Immature natural killer cell (primary cell): ENCODE measurements around the gene METTL27. TPM values are rescaled to one million over a fixed set of nuclear protein-coding genes. Genes with fewer than 3 reads are reported as not detected.
"Not testable (repeated sequence)": the region's sequence is repeated elsewhere in the genome, so short reads cannot be mapped to it uniquely, and the experiment has no call there.

Experiments used
- DNase-seq, 3 donors: peaks; one replicate each; pipeline ENCODE4 v3.0.0; 2022; ENCODE audit warnings: mixed read lengths in 1 of 3
- H3K27ac Mint-ChIP-seq, 6 donors: one replicate each; pipeline ENCODE4 v1.8.0; 2020; ENCODE audit warnings: mixed read lengths in 6 of 6, mild to moderate bottlenecking in 5 of 6, inconsistent platforms in 4 of 6, moderate library complexity in 3 of 6
- H3K27me3 Mint-ChIP-seq, 3 donors: one replicate each; pipeline ENCODE4 v1.8.0; 2020 to 2021; ENCODE audit warnings: low read depth in 3 of 3, mild to moderate bottlenecking in 3 of 3, mixed read lengths in 3 of 3, moderate library complexity in 3 of 3, inconsistent platforms in 1 of 3
- H3K36me3 Mint-ChIP-seq, 3 donors: one replicate each; pipeline ENCODE4 v1.8.0; 2020; ENCODE audit warnings: mixed read lengths in 3 of 3, inconsistent platforms in 2 of 3, mild to moderate bottlenecking in 2 of 3
- H3K4me1 Mint-ChIP-seq, 2 donors: one replicate each; pipeline ENCODE4 v1.8.0; 2020; ENCODE audit warnings: inconsistent platforms in 2 of 2, mild to moderate bottlenecking in 2 of 2, mixed read lengths in 2 of 2, moderate library complexity in 1 of 2
- H3K4me3 Mint-ChIP-seq, 5 donors: one replicate each; pipeline ENCODE4 v1.8.0; 2020; ENCODE audit warnings: mild to moderate bottlenecking in 5 of 5, mixed read lengths in 5 of 5, inconsistent platforms in 3 of 5, moderate library complexity in 3 of 5
- H3K9me3 Mint-ChIP-seq, 6 donors: one replicate each; pipeline ENCODE4 v1.8.0; 2020; ENCODE audit warnings: mild to moderate bottlenecking in 6 of 6, mixed read lengths in 6 of 6, inconsistent platforms in 4 of 6, moderate library complexity in 3 of 6
- polyA plus RNA-seq, 3 donors: library from polyadenylated mRNA; unstranded; fragments of 300-500 nt; fragmentation: Illumina TruSeq; gene quantifications; one replicate each; pipeline ENCODE4 v1.2.3, GENCODE V29; 2021

The METTL27 gene
- polyA plus RNA-seq, 3 donors from 2014 or later, result 0.46 TPM; not detected in 2

- no peak for DNase-seq
- no peak overlapping the region for H3K27ac Mint-ChIP-seq
- H3K36me3 Mint-ChIP-seq, result no peaks in the 10 kb centered on the region
- peaks cover 3 to 9% (median 4%) of the 10 kb centered on the region in 3 donors for H3K27me3 Mint-ChIP-seq
- H3K4me3 Mint-ChIP-seq, result no peak overlapping the region
- H3K9me3 Mint-ChIP-seq, result no peaks in the 10 kb centered on the region
- H3K4me1 Mint-ChIP-seq, result no peaks in the 10 kb centered on the region
Measured at GRCh38 chr7:73809467-73809951, 32.8 kb downstream of the METTL27 start.

DNA sequence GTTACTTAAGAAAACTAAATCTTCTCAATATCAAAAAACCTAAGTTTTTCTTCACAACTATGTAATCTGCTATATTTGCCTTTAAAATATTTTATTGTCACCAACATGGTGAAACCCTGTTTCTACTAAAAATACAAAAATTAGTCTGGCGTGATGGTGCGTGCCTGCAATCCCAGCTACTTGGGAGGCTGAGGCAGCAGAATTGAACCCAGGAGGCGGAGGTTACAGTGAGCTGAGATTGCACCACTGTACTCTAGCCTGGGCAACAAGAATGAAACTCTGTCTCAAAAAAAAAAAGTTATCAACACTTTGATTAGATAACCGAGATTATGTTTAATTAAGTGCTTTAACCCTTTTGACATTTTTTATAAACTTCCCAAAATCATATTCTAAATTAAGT lies 39.9 kb downstream of the METTL27 start:
- Mint-ChIP-seq H3K27ac (no peak overlapping the region), H3K4me1 (no peaks in the 10 kb centered on the region), H3K27me3 (peaks cover 2 to 5% (median 3%) of the 10 kb centered on the region in 3 donors), H3K4me3 (no peak overlapping the region), H3K36me3 (no peaks in the 10 kb centered on the region), H3K9me3 (peaks cover 0 to 3% (median 0%) of the 10 kb centered on the region in 6 donors)
- no peak for DNase-seq

- H3K27me3 Mint-ChIP-seq, result peaks cover 2 to 5% (median 3%) of the 10 kb centered on the region in 3 donors
- H3K4me3 Mint-ChIP-seq, result no peak overlapping the region
- H3K36me3 Mint-ChIP-seq, result no peaks in the 10 kb centered on the region
- no peak for DNase-seq
- H3K27ac Mint-ChIP-seq, result no peak overlapping the region
- H3K9me3 Mint-ChIP-seq, result peaks cover 0 to 3% (median 0%) of the 10 kb centered on the region in 6 donors
- H3K4me1 Mint-ChIP-seq, result no peaks in the 10 kb centered on the region
Measured at GRCh38 chr7:73801577-73801976, 40.7 kb downstream of the METTL27 start.

- H3K27me3 Mint-ChIP-seq, result peaks cover 2 to 5% (median 4%) of the 10 kb centered on the region in 3 donors
- no peak overlapping the region for H3K27ac Mint-ChIP-seq
- peaks cover 0 to 3% (median 0%) of the 10 kb centered on the region in 6 donors for H3K9me3 Mint-ChIP-seq
- no peaks in the 10 kb centered on the region for H3K36me3 Mint-ChIP-seq
- H3K4me3 Mint-ChIP-seq, result no peak overlapping the region
- no peaks in the 10 kb centered on the region for H3K4me1 Mint-ChIP-seq
- DNase-seq, result no peak
Measured at GRCh38 chr7:73799282-73800141, 42.8 kb downstream of the METTL27 start.

- not testable (repeated sequence) for H3K9me3 Mint-ChIP-seq, H3K27me3 Mint-ChIP-seq, H3K4me3 Mint-ChIP-seq, H3K36me3 Mint-ChIP-seq, DNase-seq, H3K27ac Mint-ChIP-seq, H3K4me1 Mint-ChIP-seq
Measured at GRCh38 chr7:73797176-73797575, 45.1 kb downstream of the METTL27 start.

GRCh38 chr7:73796656-73797055 lies 45.7 kb downstream of the METTL27 start:
- not testable (repeated sequence) for H3K4me3 Mint-ChIP-seq, H3K27me3 Mint-ChIP-seq, H3K9me3 Mint-ChIP-seq, H3K27ac Mint-ChIP-seq, DNase-seq, H3K4me1 Mint-ChIP-seq, H3K36me3 Mint-ChIP-seq

GRCh38 chr7:73795188-73795587 lies 47.1 kb downstream of the METTL27 start:
- not testable (repeated sequence) for H3K4me3 Mint-ChIP-seq, H3K4me1 Mint-ChIP-seq, H3K27me3 Mint-ChIP-seq, H3K36me3 Mint-ChIP-seq, H3K9me3 Mint-ChIP-seq, DNase-seq, H3K27ac Mint-ChIP-seq

- H3K9me3 Mint-ChIP-seq, H3K4me3 Mint-ChIP-seq, H3K36me3 Mint-ChIP-seq, H3K27me3 Mint-ChIP-seq, DNase-seq, H3K4me1 Mint-ChIP-seq, H3K27ac Mint-ChIP-seq: not testable (repeated sequence)
Measured at GRCh38 chr7:73791170-73791690, 51.1 kb downstream of the METTL27 start.

DNA sequence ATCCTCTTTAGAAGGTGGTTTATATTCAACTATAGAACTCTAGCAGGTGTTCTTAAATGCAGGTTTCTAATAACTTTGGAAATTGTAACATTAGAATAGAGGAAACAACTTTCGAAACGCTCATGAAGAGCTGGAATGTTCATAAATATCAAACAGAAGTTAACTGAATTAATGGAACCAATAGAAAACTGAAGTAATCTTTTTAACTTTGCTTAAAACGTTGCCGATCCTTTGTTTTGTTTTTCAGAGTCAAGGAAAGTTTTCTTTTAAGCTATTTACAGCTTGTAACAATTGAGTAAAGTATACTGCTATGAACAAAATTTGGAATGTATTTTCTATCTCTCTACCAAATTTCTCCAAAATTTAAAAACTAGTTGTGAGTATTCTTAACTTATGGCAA lies 53.3 kb downstream of the METTL27 start:
- H3K4me1 Mint-ChIP-seq, result no peaks in the 10 kb centered on the region

DNA sequence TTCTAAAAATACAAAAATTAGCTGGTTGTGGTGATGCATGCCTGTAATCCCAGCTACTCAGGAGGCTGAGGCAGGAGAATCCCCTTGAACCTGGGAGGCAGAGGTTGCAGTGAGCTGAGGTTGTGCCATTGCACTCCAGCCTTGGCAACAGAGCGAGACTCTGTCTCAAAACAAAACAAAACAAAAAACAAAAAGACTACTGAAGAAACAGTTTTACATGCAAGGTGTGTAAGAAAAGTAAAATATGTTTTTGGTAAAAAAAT lies 54.6 kb downstream of the METTL27 start:
- H3K9me3 Mint-ChIP-seq, H3K27me3 Mint-ChIP-seq, H3K4me1 Mint-ChIP-seq, H3K36me3 Mint-ChIP-seq, H3K27ac Mint-ChIP-seq, DNase-seq, H3K4me3 Mint-ChIP-seq: not testable (repeated sequence)

More for the DNA sequence above, 53.3 kb downstream of the METTL27 start:
- Mint-ChIP-seq H3K27me3 (peaks cover 0 to 4% (median 3%) of the 10 kb centered on the region in 3 donors), H3K9me3 (no peaks in the 10 kb centered on the region), H3K36me3 (no peaks in the 10 kb centered on the region), H3K27ac (no peak overlapping the region), H3K4me3 (no peak overlapping the region)
- DNase-seq, result no peak

- no peak overlapping the region for H3K4me3 Mint-ChIP-seq
- DNase-seq, result no peak
- H3K4me1 Mint-ChIP-seq, result no peaks in the 10 kb centered on the region
- H3K27ac Mint-ChIP-seq, result no peak overlapping the region
- no peaks in the 10 kb centered on the region for H3K36me3 Mint-ChIP-seq
- no peaks in the 10 kb centered on the region for H3K9me3 Mint-ChIP-seq
- H3K27me3 Mint-ChIP-seq, result peaks cover 0 to 4% (median 0%) of the 10 kb centered on the region in 3 donors
Measured at GRCh38 chr7:73786588-73786987, 55.7 kb downstream of the METTL27 start.

Other genes with a start within 250 kb of the METTL27 start
- gene MLXIPL, start 218.0 kb downstream of the METTL27 start, polyA plus RNA-seq, result not detected
- gene VPS37D, start 174.7 kb downstream of the METTL27 start, polyA plus RNA-seq, result under 1 TPM in 1 of 3 donors, not detected in 2; 0.39 TPM
- gene DNAJC30, start 159.1 kb downstream of the METTL27 start, polyA plus RNA-seq, result 1 to 10 TPM; 3.3 to 8.8 (median 7.3) TPM
- gene BUD23, start 158.9 kb downstream of the METTL27 start, polyA plus RNA-seq, result 100 to 1,000 TPM; 121 to 208 (median 122) TPM
- 1 to 10 TPM; 2.1 to 5.3 (median 4.0) TPM for gene STX1A, start 122.8 kb downstream of the METTL27 start, polyA plus RNA-seq
- gene ABHD11, start 103.7 kb downstream of the METTL27 start, polyA plus RNA-seq, result 10 to 100 TPM; 12.7 to 19.4 (median 16.5) TPM
- not detected for gene CLDN3, start 72.2 kb downstream of the METTL27 start, polyA plus RNA-seq
- not detected for gene CLDN4, start 11.5 kb downstream of the METTL27 start, polyA plus RNA-seq
- not detected for gene TMEM270, start 18.6 kb upstream of the METTL27 start, polyA plus RNA-seq
- not detected for gene ELN, start 185.7 kb upstream of the METTL27 start, polyA plus RNA-seq
- gene LIMK1, start 241.3 kb upstream of the METTL27 start, polyA plus RNA-seq, result 10 to 100 TPM in 2 of 3 donors, 1 to 10 TPM in 1; 8.2 to 38.1 (median 18.8) TPM